CD4-positive, alpha-beta T cell treated with Interleukin-21 for 1 hour (primary cell): ENCODE data around the gene IRF6.

Experiments used
- DNase-seq: peaks from one replicate; pipeline ENCODE4 v3.0.0-alpha.2; 2020

Gene IRF6

DNA sequence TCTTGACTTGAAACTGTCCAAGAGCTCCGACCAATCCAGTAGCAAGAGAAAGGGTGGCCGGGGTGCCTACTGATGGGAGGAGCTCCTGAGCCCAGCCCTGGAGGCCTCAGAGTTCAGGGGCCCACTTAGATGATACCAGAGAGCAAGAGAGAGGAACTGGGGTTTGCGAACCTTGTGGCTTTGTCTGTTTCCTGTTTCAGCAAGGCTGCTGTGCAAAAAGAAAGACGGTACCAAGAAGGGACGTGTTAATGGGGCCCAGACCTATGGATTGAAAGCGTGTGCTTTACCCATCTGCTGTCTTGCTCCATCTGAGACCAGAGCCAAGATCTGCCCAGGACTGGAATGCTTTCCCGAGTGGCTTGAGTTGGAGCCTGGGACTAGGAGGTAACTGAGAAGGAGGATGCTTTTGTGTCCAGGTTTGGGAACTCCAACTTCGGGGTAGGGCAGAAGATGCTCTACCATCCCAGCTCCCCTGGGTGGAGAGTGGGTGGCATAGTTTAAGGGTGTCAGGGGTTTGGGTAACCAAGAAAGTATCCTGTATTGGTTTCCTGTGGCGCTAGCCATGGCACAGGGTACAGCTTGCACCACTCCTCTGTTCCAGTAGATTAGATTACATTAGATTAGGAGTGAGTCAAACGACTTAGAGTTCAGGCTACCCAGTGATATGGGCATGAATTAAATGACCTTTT lies 49.9 kb downstream of the IRF6 start, which contains the start of gene TRAF3IP3:
TRAF3IP3 (plus strand) TSS at position 128 of the 689 bp plus-strand sequence. CDS start 3,987 bp downstream, outside the sequence.
- peak; percentile 82 for DNase-seq

- no peak for DNase-seq
Measured at GRCh38 chr1:209755256-209755655, 50.7 kb downstream of the IRF6 start.

GRCh38 chr1:209752890-209753289 lies 53.1 kb downstream of the IRF6 start:
- no peak for DNase-seq

DNA sequence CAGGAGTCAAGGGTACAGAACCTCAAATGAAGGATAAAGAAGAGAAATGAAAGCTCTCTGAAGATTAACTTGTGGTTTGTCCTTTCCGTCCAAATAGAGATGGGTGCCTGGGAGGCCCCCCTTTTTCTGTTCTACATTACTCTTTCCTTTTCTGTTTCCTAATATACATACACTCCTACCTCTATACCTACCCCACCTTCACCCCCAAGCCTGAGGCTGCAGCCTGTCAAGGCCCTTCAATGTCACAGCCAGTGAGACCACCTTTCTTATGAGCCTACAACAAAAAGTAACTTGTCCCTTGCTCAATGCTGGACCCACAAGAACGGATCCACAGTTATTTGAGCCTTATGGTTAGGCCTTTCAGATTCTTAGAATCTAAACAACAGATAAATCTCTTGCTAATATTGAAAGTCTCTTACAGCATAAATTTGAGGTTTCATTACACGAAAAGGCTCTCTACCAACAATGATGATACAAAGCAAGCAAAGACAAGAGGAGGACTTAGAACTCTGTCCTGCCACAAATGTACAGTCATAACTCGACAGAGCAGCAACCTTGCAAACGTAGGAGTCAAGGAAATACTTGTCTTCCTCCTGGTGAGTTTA lies 54.2 kb downstream of the IRF6 start:
- DNase-seq = peak; percentile 40

DNA sequence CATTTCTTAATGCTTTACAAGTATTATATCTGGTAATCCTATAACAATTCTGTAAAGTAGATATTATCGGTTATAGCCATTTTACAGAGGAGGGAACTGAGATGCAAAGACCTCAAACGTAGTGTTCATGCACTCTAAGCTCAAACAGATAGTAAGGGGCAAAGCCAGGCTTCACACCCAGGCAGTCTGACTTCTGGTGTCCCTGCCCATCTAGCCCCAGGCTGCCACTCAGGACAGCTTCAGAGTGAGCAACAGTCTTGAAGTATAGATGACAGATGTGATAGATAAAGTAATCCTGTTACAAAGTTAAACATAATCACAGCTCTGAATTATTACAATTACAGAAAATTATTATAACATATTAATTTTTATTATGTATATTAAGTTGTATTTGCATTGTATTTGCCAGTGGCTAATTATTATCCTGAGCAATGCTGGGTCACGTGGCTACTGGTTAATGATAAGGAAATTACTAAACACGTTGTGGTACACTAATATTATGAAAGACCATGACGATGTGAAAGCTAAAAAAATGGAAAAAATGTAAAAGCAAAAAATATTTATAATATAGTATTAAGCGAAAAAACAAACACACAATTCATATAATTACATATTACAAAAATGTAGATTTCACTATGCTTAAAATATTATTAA lies 56.1 kb downstream of the IRF6 start:
- no peak for DNase-seq

GRCh38 chr1:209749205-209749604 lies 56.7 kb downstream of the IRF6 start:
- DNase-seq = no peak

- DNase-seq = no peak
Measured at GRCh38 chr1:209748620-209749019, 57.3 kb downstream of the IRF6 start.

GRCh38 chr1:209747580-209748262 lies 58.2 kb downstream of the IRF6 start:
- DNase-seq = peak; percentile 92

GRCh38 chr1:209746451-209747165 lies 59.3 kb downstream of the IRF6 start:
- no peak for DNase-seq

DNA sequence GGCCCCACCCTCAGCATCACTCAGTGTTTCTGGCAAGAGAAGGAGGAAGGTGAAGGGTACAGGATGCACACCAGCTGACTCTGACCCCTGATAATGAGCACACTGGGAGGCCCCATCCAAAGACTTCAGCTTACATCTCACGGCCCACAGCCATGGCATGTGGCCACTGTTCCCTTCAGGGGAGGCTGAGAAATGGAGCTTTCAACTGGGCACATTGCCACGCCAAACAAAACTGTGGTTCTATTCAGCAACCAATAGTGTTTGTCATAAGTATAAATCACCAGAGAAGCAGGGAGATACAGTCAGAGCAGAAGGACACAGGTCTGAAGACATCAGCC lies 62.8 kb downstream of the IRF6 start:
- no peak for DNase-seq

- no peak for DNase-seq
Measured at GRCh38 chr1:209742409-209743144, 63.4 kb downstream of the IRF6 start.

DNA sequence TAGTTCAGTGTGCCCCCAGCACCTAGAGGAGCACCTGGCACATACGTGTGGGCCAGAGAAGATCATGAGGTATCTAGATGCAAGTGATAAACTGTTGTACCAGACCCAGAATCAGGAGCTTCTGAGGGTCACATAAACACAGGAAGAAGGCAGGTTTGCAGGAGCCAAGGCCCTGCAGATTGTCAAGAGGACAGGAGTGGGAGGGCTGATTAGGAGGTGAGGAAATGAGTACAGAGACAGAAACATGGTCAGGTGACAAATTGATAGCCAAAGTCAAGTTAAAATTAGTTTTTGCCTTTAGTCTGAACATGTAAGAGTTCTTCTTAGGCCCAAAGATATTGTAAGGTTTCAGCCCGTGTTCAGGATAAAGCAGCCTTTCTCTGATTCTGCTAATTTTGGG lies 64.1 kb downstream of the IRF6 start:
- no peak for DNase-seq

- DNase-seq = no peak
Measured at GRCh38 chr1:209741193-209741592, 64.7 kb downstream of the IRF6 start.

GRCh38 chr1:209738270-209738669 lies 67.7 kb downstream of the IRF6 start:
- no peak for DNase-seq

- DNase-seq = no peak
Measured at GRCh38 chr1:209737118-209737505, 68.8 kb downstream of the IRF6 start.

DNA sequence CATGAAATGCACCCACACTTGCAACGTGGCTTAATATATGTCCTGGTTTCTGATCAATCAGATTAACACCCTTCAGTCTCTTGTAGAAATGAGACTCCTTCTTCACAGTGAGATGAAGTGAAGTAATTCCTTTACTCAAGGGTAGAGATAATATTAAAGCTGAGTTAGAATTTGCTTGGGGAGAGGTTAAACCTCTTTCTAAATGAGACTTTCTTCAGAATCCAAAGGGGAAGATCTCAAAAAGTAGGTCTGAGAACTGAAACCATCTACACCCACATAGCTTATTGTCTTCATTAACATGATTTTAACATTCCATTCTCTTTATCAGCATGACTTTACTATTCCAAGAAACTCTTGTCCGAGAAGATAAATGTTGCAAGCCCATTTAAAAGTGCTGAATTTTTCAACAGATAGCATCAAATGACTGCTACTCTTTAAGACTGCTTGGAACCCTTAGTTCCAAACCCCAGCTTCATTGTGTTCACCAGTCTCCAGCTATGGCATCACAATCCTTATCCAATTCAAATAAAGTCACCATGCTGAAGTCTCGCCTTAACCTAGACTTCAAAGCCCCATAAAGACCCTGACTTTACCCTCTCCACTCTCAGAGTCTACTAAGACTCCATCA lies 69.3 kb downstream of the IRF6 start:
- no peak for DNase-seq
